Parathyroid adenoma (tissue), 2 donors: ENCODE measurements around the gene FYB1.

ENCODE experiments used
- H2AFZ ChIP-seq: fragments of 300-600 bp; sonication (generic); one replicate; pipeline ENCODE4 v1.7.0; 2017; ENCODE audit warnings: antibody characterized with exemption, mild to moderate bottlenecking
- H3K27ac ChIP-seq: fragments of 300-600 bp; sonication (generic); one replicate; pipeline ENCODE4 v1.7.0; 2017
- H3K27me3 ChIP-seq: fragments of 300-600 bp; sonication (generic); one replicate; pipeline ENCODE4 v1.7.0; 2017; ENCODE audit warnings: low read length; ENCODE audit not compliant: control insufficient read depth, insufficient read depth
- H3K36me3 ChIP-seq: fragments of 300-600 bp; sonication (generic); one replicate; pipeline ENCODE4 v1.7.0; 2017; ENCODE audit warnings: low read length; ENCODE audit not compliant: control insufficient read depth, insufficient read depth
- H3K4me1 ChIP-seq: fragments of 300-600 bp; sonication (generic); one replicate; pipeline ENCODE4 v1.7.0; 2017; ENCODE audit warnings: control low read depth
- H3K4me2 ChIP-seq: fragments of 300-600 bp; sonication (generic); one replicate; pipeline ENCODE4 v1.7.0; 2017; ENCODE audit warnings: low read length
- H3K4me3 ChIP-seq: fragments of 300-600 bp; sonication (generic); one replicate; pipeline ENCODE4 v1.7.0; 2017; ENCODE audit warnings: low read depth, low read length
- H3K79me2 ChIP-seq: fragments of 300-600 bp; sonication (generic); one replicate; pipeline ENCODE4 v1.7.0; 2017; ENCODE audit warnings: control low read depth
- H3K9ac ChIP-seq: fragments of 300-600 bp; sonication (generic); one replicate; pipeline ENCODE4 v1.7.0; 2017; ENCODE audit warnings: mild to moderate bottlenecking
- H3K9me3 ChIP-seq: fragments of 300-600 bp; sonication (generic); one replicate; pipeline ENCODE4 v1.7.0; 2017; ENCODE audit warnings: low read length; ENCODE audit not compliant: control insufficient read depth
- TF ChIP-seq, protein P1 (sequence below): fragments of 300-600 bp; sonication (generic); IDR thresholded peaks from one replicate; pipeline ENCODE4 v1.7.0; 2017; ENCODE audit warnings: antibody characterized with exemption, mild to moderate bottlenecking
- donor health status: primary hyperparathyroidism.

Gene FYB1

GRCh38 chr5:39072925-39073766 lies 146.2 kb downstream of the FYB1 start:
- Histone ChIP-seq H3K27ac (peak overlapping the region; percentile 96), H3K27me3 (no peaks in the 10 kb centered on the region), H3K79me2 (peaks cover 27% of the 10 kb centered on the region), H2AFZ (peak overlapping the region; percentile 75), H3K9ac (peak overlapping the region; percentile 20), H3K4me1 (no peaks in the 10 kb centered on the region), H3K4me2 (peak overlapping the region; percentile 85), H3K9me3 (no peaks in the 10 kb centered on the region), H3K4me3 (peak overlapping the region; percentile 97), H3K36me3 (no peaks in the 10 kb centered on the region)
- TF ChIP-seq, protein P1, sequence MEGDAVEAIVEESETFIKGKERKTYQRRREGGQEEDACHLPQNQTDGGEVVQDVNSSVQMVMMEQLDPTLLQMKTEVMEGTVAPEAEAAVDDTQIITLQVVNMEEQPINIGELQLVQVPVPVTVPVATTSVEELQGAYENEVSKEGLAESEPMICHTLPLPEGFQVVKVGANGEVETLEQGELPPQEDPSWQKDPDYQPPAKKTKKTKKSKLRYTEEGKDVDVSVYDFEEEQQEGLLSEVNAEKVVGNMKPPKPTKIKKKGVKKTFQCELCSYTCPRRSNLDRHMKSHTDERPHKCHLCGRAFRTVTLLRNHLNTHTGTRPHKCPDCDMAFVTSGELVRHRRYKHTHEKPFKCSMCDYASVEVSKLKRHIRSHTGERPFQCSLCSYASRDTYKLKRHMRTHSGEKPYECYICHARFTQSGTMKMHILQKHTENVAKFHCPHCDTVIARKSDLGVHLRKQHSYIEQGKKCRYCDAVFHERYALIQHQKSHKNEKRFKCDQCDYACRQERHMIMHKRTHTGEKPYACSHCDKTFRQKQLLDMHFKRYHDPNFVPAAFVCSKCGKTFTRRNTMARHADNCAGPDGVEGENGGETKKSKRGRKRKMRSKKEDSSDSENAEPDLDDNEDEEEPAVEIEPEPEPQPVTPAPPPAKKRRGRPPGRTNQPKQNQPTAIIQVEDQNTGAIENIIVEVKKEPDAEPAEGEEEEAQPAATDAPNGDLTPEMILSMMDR = no peak

DNA sequence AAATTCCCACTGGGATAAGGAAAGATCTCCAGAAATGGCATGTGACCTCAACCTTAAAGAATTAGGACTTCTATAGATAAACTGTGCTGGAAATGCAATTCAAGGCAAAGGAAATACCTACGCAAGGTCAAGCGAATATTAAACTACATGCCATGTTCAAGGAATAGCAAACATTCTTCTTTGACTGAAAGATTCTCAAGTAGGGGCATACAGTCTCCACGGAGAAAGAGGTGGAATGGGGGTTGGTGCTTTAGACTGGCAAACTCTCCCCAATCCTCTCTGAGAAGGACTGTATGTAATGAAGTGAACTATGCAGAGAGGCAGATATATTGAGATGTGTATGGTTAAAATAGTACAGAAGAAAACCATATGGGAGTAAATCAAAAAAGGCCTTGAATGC lies 151.3 kb downstream of the FYB1 start:
- Histone ChIP-seq H2AFZ (no peak overlapping the region), H3K4me1 (no peaks in the 10 kb centered on the region), H3K27me3 (no peaks in the 10 kb centered on the region), H3K27ac (no peak overlapping the region), H3K9ac (no peak overlapping the region), H3K9me3 (no peaks in the 10 kb centered on the region), H3K4me2 (no peak overlapping the region), H3K4me3 (no peak overlapping the region), H3K36me3 (no peaks in the 10 kb centered on the region), H3K79me2 (peaks cover 55% of the 10 kb centered on the region)
- TF ChIP-seq, protein P1 = no peak

DNA sequence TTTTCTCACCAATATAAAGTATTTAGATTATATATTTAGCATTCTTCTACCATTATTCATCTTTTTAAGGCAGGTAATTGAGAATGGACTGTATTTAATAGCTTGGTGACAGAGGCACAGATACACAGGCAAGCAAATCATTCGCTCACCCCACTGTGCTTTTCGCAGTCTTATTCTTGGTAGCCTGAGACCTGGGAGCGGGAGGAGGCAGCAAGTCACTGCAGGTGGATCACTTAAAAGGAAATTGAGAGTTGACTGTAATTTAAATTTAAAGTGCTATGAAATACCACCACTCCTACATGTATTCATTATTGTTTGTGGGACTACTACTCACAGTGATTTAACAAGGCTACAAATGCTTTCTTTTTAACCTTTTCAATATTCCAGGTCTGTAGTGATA lies 154.9 kb downstream of the FYB1 start:
- no peak overlapping the region for H2AFZ ChIP-seq
- H3K9ac ChIP-seq = no peak overlapping the region
- H3K27me3 ChIP-seq = no peaks in the 10 kb centered on the region
- no peak overlapping the region for H3K27ac ChIP-seq
- H3K4me1 ChIP-seq = no peaks in the 10 kb centered on the region
- H3K9me3 ChIP-seq = no peaks in the 10 kb centered on the region
- H3K4me3 ChIP-seq = no peak overlapping the region
- TF ChIP-seq, protein P1 = no peak
- H3K79me2 ChIP-seq = peaks cover 40% of the 10 kb centered on the region
- H3K4me2 ChIP-seq = no peak overlapping the region
- H3K36me3 ChIP-seq = no peaks in the 10 kb centered on the region

- H3K27ac ChIP-seq = no peak overlapping the region
- TF ChIP-seq, protein P1 = no peak
- no peaks in the 10 kb centered on the region for H3K9me3 ChIP-seq
- no peaks in the 10 kb centered on the region for H3K36me3 ChIP-seq
- peaks cover 30% of the 10 kb centered on the region for H3K79me2 ChIP-seq
- H3K9ac ChIP-seq = no peak overlapping the region
- H3K4me3 ChIP-seq = no peak overlapping the region
- no peak overlapping the region for H2AFZ ChIP-seq
- H3K4me1 ChIP-seq = no peaks in the 10 kb centered on the region
- H3K4me2 ChIP-seq = no peak overlapping the region
- H3K27me3 ChIP-seq = no peaks in the 10 kb centered on the region
Observed at GRCh38 chr5:39063037-39063436, 156.3 kb downstream of the FYB1 start.

DNA sequence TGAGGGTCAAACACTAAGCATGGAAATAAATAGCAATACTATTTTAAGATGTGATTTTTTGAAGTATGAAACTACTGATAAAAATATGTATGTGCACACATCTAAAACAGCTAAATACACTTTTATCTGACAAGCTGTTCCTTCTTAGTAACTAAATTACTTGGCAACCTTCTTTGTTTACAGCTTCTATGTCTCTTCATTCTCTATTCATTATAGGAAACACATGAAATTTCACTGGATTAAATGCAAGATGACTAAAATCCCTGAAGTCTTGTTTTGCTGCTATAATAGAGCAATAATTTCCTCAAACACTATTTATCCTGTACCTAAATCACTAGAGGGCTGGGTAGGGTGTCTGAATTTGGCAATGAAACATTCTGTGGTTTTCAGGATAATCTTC lies 156.8 kb downstream of the FYB1 start:
- no peaks in the 10 kb centered on the region for H3K27me3 ChIP-seq
- TF ChIP-seq, protein P1 = no peak
- no peak overlapping the region for H2AFZ ChIP-seq
- peaks cover 26% of the 10 kb centered on the region for H3K79me2 ChIP-seq
- no peak overlapping the region for H3K4me3 ChIP-seq
- no peak overlapping the region for H3K9ac ChIP-seq
- H3K36me3 ChIP-seq = no peaks in the 10 kb centered on the region
- no peak overlapping the region for H3K27ac ChIP-seq
- no peak overlapping the region for H3K4me2 ChIP-seq
- H3K9me3 ChIP-seq = no peaks in the 10 kb centered on the region
- H3K4me1 ChIP-seq = no peaks in the 10 kb centered on the region
